ENCODE data around the gene PANX2. TPM values are rescaled to one million over a fixed set of nuclear protein-coding genes. Genes with fewer than 3 reads are reported as not detected.

Gene PANX2
- total and polyA plus RNA-seq, 2 experiments from 2014 or later: 0.44 to 2.1 TPM

- Histone ChIP-seq H3K27ac (no peak overlapping the region), H3K4me3 (no peak overlapping the region), H3K4me1 (ENCODE audit: insufficient read depth) (peaks cover 3% of the 10 kb centered on the region), H3K27me3 (no peaks in the 10 kb centered on the region), H3K9me3 (ENCODE audit: low read depth) (no peaks in the 10 kb centered on the region), H3K4me2 (no peak overlapping the region), H3K36me3 (replicated peaks; ENCODE audit: insufficient read depth, low read depth) (no peaks in the 10 kb centered on the region), H4K20me1 (ENCODE audit: insufficient read depth, poor library complexity, severe bottlenecking) (no peaks in the 10 kb centered on the region), H3K9me2 (replicated peaks; ENCODE audit: insufficient read depth) (no peaks in the 10 kb centered on the region), H2AFZ (no peak overlapping the region), H3K79me2 (no peaks in the 10 kb centered on the region)
- DNase-seq (ENCODE audit: low spot score): no peak
- no peak for TF ChIP-seq EZH2 (IDR thresholded peaks at IDR 0.05; ENCODE audit: borderline replicate concordance)
- TF ChIP-seq, protein P1, sequence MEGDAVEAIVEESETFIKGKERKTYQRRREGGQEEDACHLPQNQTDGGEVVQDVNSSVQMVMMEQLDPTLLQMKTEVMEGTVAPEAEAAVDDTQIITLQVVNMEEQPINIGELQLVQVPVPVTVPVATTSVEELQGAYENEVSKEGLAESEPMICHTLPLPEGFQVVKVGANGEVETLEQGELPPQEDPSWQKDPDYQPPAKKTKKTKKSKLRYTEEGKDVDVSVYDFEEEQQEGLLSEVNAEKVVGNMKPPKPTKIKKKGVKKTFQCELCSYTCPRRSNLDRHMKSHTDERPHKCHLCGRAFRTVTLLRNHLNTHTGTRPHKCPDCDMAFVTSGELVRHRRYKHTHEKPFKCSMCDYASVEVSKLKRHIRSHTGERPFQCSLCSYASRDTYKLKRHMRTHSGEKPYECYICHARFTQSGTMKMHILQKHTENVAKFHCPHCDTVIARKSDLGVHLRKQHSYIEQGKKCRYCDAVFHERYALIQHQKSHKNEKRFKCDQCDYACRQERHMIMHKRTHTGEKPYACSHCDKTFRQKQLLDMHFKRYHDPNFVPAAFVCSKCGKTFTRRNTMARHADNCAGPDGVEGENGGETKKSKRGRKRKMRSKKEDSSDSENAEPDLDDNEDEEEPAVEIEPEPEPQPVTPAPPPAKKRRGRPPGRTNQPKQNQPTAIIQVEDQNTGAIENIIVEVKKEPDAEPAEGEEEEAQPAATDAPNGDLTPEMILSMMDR (IDR thresholded peaks at IDR 0.05; ENCODE audit: poor library complexity): no peak
- no peak for TF ChIP-seq EZH2phosphoT487 (IDR thresholded peaks at IDR 0.05; ENCODE audit: low read depth, severe bottlenecking, unreplicated experiment)
- 93% methylated on average over 54 of the region's 64 CpGs for WGBS (ENCODE audit: low lambda C conversion rate, missing lambda C conversion rate)
Observed at GRCh38 chr22:50178871-50179869, 8.6 kb downstream of the PANX2 start.

GRCh38 chr22:50179937-50180726 lies 9.6 kb downstream of the PANX2 start:
- H3K4me2 ChIP-seq: no peak overlapping the region
- no peak overlapping the region for H2AFZ ChIP-seq
- no peak for DNase-seq (ENCODE audit: low spot score)
- H3K27ac ChIP-seq: no peak overlapping the region
- TF ChIP-seq EZH2phosphoT487 (IDR thresholded peaks at IDR 0.05; ENCODE audit: low read depth, severe bottlenecking, unreplicated experiment) (no peak), EZH2 (IDR thresholded peaks at IDR 0.05; ENCODE audit: borderline replicate concordance) (no peak)
- TF ChIP-seq, protein P1 (IDR thresholded peaks at IDR 0.05; ENCODE audit: poor library complexity): no peak
- no peak overlapping the region for H3K4me3 ChIP-seq
- no peaks in the 10 kb centered on the region for H4K20me1 ChIP-seq (ENCODE audit: insufficient read depth, poor library complexity, severe bottlenecking)
- H3K79me2 ChIP-seq: no peaks in the 10 kb centered on the region
- no peaks in the 10 kb centered on the region for H3K9me3 ChIP-seq (ENCODE audit: low read depth)
- 92% methylated on average over 39 of the region's 39 CpGs for WGBS (ENCODE audit: low lambda C conversion rate, missing lambda C conversion rate)
- H3K27me3 ChIP-seq: no peaks in the 10 kb centered on the region
- H3K4me1 ChIP-seq (ENCODE audit: insufficient read depth): peaks cover 10% of the 10 kb centered on the region
- H3K36me3 ChIP-seq (replicated peaks; ENCODE audit: insufficient read depth, low read depth): no peaks in the 10 kb centered on the region
- H3K9me2 ChIP-seq (replicated peaks; ENCODE audit: insufficient read depth): no peaks in the 10 kb centered on the region

GRCh38 chr22:50180727-50181521 lies 10.4 kb downstream of the PANX2 start:
- H3K4me2 ChIP-seq: no peak overlapping the region
- H3K9me2 ChIP-seq (replicated peaks; ENCODE audit: insufficient read depth): no peaks in the 10 kb centered on the region
- peaks cover 3% of the 10 kb centered on the region for H3K79me2 ChIP-seq
- no peaks in the 10 kb centered on the region for H3K36me3 ChIP-seq (replicated peaks; ENCODE audit: insufficient read depth, low read depth)
- no peaks in the 10 kb centered on the region for H4K20me1 ChIP-seq (ENCODE audit: insufficient read depth, poor library complexity, severe bottlenecking)
- no peak overlapping the region for H2AFZ ChIP-seq
- DNase-seq (ENCODE audit: low spot score): no peak
- no peak overlapping the region for H3K27ac ChIP-seq
- no peak overlapping the region for H3K4me3 ChIP-seq
- TF ChIP-seq EZH2 (IDR thresholded peaks at IDR 0.05; ENCODE audit: borderline replicate concordance) (no peak), EZH2phosphoT487 (IDR thresholded peaks at IDR 0.05; ENCODE audit: low read depth, severe bottlenecking, unreplicated experiment) (no peak)
- TF ChIP-seq, protein P1 (IDR thresholded peaks at IDR 0.05; ENCODE audit: poor library complexity): no peak
- no peaks in the 10 kb centered on the region for H3K27me3 ChIP-seq
- no peaks in the 10 kb centered on the region for H3K9me3 ChIP-seq (ENCODE audit: low read depth)
- 94% methylated on average over 26 of the region's 27 CpGs for WGBS (ENCODE audit: low lambda C conversion rate, missing lambda C conversion rate)
- peaks cover 14% of the 10 kb centered on the region for H3K4me1 ChIP-seq (ENCODE audit: insufficient read depth)
